ENCODE data around the gene GPS1. TPM values are rescaled to one million over a fixed set of nuclear protein-coding genes. Genes with fewer than 3 reads are reported as not detected.

GPS1 gene
- total RNA-seq (2014; rRNA removed; shearing (Covaris generic); ENCODE audit: low replicate concordance) = 154 and 160 TPM in 2 replicates

- in situ Hi-C loops (cut with HindIII; ENCODE audit: low pct_unique_long_range_greater_than_20kb, low sequenced_read_pairs) = no loop called here
- peak; percentile 42 for DNase-seq (ENCODE audit: low read depth)
Measured at GRCh38 chr17:82051776-82052637, at the start of gene GPS1, which contains the start of gene RFNG. GPS1 (plus strand) TSS chr17:82051898; CDS start chr17:82051932, 34 bp downstream. RFNG (minus strand) TSS chr17:82051811; CDS start chr17:82051766, 45 bp downstream.

GRCh38 chr17:82003411-82004381 lies 48.0 kb upstream of the GPS1 start:
- peak; percentile 97 for DNase-seq (ENCODE audit: low read depth)

GRCh38 chr17:82004517-82005455 lies 46.9 kb upstream of the GPS1 start:
- DNase-seq (ENCODE audit: low read depth) = no peak
- in situ Hi-C loops (cut with HindIII; ENCODE audit: low pct_unique_long_range_greater_than_20kb, low sequenced_read_pairs) = no loop called here

More at GRCh38 chr17:82003411-82004381, 48.0 kb upstream of the GPS1 start:
- in situ Hi-C loops (cut with HindIII; ENCODE audit: low pct_unique_long_range_greater_than_20kb, low sequenced_read_pairs) = no loop called here

- in situ Hi-C loops (cut with HindIII; ENCODE audit: low pct_unique_long_range_greater_than_20kb, low sequenced_read_pairs) = no loop called here
- DNase-seq (ENCODE audit: low read depth) = no peak
Measured at GRCh38 chr17:82005701-82006348, 45.9 kb upstream of the GPS1 start.

GRCh38 chr17:82006468-82007227 lies 45.0 kb upstream of the GPS1 start:
- DNase-seq (ENCODE audit: low read depth) = no peak
- in situ Hi-C loops (cut with HindIII; ENCODE audit: low pct_unique_long_range_greater_than_20kb, low sequenced_read_pairs) = no loop called here

GRCh38 chr17:82007228-82007494 lies 44.5 kb upstream of the GPS1 start:
- DNase-seq (ENCODE audit: low read depth) = no peak
- in situ Hi-C loops (cut with HindIII; ENCODE audit: low pct_unique_long_range_greater_than_20kb, low sequenced_read_pairs) = no loop called here

GRCh38 chr17:82007495-82008257 lies 44.0 kb upstream of the GPS1 start:
- in situ Hi-C loops (cut with HindIII; ENCODE audit: low pct_unique_long_range_greater_than_20kb, low sequenced_read_pairs) = no loop called here
- DNase-seq (ENCODE audit: low read depth) = no peak

GRCh38 chr17:82008258-82008940 lies 43.3 kb upstream of the GPS1 start:
- no peak for DNase-seq (ENCODE audit: low read depth)
- in situ Hi-C loops (cut with HindIII; ENCODE audit: low pct_unique_long_range_greater_than_20kb, low sequenced_read_pairs) = no loop called here

- no peak for DNase-seq (ENCODE audit: low read depth)
- in situ Hi-C loops (cut with HindIII; ENCODE audit: low pct_unique_long_range_greater_than_20kb, low sequenced_read_pairs) = no loop called here
Measured at GRCh38 chr17:82008941-82009405, 42.7 kb upstream of the GPS1 start.

GRCh38 chr17:82009413-82009812 lies 42.3 kb upstream of the GPS1 start:
- in situ Hi-C loops (cut with HindIII; ENCODE audit: low pct_unique_long_range_greater_than_20kb, low sequenced_read_pairs) = no loop called here
- no peak for DNase-seq (ENCODE audit: low read depth)

- DNase-seq (ENCODE audit: low read depth) = no peak
- in situ Hi-C loops (cut with HindIII; ENCODE audit: low pct_unique_long_range_greater_than_20kb, low sequenced_read_pairs) = no loop called here
Measured at GRCh38 chr17:82010575-82011525, 40.8 kb upstream of the GPS1 start.

GRCh38 chr17:82011617-82012187 lies 40.0 kb upstream of the GPS1 start:
- DNase-seq (ENCODE audit: low read depth) = no peak
- in situ Hi-C loops (cut with HindIII; ENCODE audit: low pct_unique_long_range_greater_than_20kb, low sequenced_read_pairs) = no loop called here

- DNase-seq (ENCODE audit: low read depth) = no peak
- in situ Hi-C loops (cut with HindIII; ENCODE audit: low pct_unique_long_range_greater_than_20kb, low sequenced_read_pairs) = no loop called here
Measured at GRCh38 chr17:82012261-82012639, 39.4 kb upstream of the GPS1 start.

- in situ Hi-C loops (cut with HindIII; ENCODE audit: low pct_unique_long_range_greater_than_20kb, low sequenced_read_pairs) = no loop called here
- no peak for DNase-seq (ENCODE audit: low read depth)
Measured at GRCh38 chr17:82012640-82013295, 38.9 kb upstream of the GPS1 start.

Data from Caki2 (cell line).